ENCODE data around the gene TMSB4X.
A peak's percentile ranks its signal among the peaks of the same experiment; 100 is the strongest.
"Not testable (repeated sequence)": the region's sequence is repeated elsewhere in the genome, so short reads cannot be mapped to it uniquely, and the experiment has no call there.

TMSB4X gene

DNA sequence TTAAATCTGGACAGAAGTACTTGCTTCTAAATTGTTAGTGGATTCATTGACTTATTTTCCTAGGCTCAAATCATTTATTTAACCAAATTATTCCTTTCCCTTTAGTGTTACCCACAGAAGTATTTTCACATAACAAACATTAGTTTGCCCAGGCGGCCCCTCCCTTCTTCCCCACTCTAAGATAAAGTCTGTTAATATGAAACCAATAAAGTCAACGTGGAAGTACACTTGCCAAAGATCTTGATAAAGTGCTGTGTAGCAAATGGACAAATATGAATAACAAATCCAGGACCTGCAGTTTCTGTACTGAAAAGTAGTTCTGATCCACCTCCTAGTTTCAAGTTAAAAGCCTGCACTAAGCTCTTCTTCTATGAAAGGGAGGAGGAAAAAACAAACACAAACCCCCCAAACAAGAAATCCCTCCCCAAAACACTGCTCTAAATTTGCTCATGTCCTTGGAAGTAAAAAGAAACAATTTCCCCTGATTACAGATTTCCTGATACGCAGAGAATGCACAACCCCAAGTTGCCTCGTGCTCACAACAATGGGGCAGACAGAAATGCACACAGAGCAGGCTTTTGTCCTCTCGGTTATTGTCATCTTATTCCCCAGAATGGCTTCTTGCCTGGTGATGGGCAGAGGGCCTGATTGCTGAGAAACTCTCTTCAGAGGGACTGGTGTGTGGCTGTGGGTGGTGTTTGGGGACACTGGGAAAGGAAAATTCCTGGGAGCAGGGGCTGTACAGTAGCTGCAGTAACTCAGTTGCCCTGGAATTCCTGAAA is 23.2 kb downstream of the TMSB4X start:
- no peak for DNase-seq

DNA sequence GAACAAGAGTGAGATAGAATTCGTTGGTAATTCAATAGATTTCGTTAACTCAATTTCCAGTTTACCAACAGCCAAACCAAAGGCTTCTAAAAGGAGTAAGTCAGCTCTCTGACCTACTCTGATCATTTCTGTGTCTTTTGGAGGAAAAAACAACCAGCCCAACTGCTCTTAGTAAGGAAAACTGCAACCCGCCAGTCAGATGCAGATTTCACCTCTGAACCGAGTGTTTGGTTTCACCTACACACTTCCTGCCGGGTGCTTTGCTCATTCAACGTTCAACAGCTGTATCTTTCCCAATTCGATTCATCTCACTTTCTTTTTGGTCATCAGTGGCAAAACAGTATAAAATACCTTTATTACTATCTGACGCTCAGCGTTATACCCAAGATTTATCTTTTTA is 24.5 kb downstream of the TMSB4X start:
- DNase-seq, result peak in 1 of 2 experiments; percentile 66

DNA sequence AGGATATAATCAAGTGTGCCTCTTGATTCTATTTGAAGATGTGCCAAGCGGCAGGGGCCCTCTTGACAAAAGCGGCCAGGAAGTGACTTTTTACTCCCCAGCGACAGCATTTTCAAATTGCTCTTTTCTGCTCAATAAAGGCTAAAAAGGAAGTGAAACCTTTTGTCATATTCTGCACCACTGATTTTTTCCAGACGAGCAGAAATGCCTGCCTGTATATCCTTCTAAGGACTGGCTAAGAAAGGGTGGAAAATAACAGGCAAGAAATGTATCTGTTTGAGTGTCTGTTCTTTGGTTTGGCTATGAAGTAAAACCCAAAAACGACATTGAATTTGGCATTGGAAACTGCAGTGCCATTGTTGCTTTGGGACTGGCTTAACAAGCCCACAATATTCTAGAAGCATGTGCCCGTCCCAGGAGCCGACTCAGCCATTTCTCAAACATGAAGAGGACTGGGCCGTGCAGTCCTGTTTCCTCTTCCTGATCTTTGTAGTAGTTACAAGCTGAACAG is 25.4 kb downstream of the TMSB4X start:
- no peak for DNase-seq

DNA sequence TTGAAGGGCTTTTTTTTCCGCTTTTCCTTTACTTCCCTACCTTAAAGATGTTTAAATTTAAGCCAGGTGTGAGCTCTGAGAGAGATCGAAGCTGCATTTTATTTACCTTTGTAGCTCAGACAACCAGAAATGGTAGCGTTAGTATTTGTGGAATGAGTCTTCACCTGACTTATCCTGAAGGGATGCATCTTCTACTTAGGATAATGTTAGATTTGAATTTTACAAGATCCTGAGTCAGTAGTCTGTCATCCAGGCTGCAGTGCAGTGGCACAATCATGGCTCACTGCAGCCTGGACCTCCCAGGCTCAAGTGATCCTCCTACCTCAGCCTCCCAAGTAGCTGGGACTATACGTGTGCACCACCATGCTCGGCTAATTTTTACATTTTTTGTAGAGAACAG is 26.2 kb downstream of the TMSB4X start:
- no peak for DNase-seq

DNA sequence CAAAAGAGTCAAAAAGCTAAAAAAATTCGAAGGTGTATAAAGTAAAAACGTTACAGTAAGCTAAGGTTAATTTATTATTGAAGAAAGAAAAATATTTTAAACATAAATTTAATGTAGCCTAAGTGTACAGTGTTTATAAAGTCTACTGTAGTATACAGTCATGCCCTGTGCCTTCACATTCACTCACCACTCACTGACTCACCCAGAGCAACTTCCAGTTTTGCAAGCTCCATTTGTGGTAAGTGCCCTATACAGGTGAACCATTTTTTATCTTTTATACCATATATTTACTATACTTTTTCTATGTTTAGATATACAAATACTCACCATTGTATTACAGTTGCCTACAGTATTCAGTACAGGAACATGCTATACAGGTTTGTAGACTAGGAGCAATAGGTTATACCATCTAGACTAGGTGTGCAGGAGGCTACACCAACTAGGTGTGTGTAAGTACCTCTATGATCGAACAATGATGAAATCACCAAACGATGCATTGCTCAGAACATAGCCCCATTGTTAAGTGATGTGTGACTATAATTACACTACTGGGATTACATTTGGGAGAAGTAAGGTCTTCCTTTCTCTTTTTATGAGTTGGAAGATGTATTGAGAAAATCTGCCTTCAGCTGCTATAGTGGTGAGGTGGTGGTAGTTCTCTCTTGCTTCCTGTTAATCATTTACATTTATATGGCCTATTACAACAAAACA is 27.2 kb downstream of the TMSB4X start:
- DNase-seq, result no peak

DNA sequence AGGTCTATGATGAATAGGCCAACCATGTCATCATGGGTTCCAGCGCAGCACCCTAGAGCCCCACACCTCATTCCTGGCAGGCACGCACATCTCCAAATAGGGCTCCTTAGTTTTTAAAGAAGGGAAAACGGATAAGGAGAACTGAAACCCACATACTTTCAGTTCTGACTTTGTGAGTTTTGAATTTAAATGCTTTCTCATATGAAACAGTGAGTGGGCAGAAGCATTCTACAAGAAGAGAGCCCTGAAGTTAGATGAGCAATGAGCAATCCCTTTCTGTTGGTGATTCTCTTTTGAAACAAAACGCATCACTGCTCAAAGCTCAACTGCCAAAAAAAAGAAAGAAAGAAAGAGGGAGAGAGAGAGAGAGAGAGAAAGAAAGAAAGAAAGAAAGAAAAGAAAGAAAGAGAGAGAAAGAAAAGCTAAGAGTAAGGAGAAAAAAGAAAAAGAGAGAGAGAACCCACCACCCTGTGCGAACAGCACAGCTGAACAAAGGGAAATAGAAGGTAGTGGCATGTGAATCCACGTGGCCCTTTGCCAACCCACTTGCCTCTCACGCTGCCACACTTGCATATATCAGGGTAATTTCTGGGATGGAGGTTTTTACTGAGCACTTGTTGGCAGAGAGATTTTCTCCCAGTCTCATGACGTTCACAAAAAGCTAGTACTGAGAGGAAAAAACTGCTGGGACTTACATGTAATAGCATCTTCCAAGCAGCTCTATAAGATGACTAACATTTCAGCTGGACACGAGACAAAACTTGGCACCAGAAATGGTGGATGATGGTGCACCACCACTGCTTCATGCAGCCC is 31.0 kb downstream of the TMSB4X start:
- no peak for DNase-seq

DNA sequence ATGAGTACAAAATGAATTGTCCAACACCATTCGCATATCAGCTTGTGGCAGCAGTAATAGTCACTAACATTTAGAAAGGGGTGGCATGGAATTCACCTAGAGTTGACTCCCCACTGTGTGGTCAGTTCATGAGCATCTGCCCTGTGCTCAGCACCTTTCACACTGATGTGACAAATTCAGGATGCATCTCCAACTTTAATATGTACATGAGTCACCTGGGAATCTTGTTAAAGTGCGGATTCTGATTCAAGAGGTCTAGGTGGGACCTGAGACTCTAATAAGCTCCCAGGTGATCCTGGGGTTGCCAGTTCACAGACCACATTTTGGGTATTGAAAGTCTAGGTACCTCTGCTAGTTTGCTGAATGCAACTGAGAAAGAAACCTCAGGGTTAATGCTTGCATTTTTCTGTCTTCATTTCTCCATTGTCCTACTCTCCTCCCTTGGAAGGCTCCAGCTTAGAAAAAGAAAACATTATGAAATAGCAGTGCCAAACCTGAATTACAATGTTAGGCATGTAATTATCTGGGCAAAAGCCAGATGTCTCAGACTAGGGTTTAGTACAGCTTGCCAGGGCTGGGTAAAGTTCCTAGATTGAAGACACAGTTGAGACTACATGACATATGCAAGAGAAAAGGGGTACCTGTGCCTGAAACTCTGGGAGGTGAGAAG is 32.7 kb downstream of the TMSB4X start:
- DNase-seq, result no peak

DNA sequence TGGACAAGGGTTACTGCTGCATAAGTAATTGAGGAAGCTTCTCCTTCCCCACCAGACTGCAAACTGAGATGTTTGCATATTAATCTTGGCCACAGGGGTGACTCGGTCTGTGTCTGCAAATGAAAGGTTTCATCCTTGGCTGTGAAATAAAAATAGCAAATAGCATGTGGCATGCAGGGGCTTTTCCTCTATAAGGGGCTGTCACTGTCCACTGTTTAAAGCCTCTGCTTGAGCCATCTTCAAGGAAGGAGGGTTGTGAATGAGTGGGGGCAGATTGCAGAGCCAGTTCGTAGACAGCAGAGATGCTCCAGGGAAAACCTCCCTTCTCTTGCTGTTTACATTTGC is 33.3 kb downstream of the TMSB4X start:
- no peak for DNase-seq

DNA sequence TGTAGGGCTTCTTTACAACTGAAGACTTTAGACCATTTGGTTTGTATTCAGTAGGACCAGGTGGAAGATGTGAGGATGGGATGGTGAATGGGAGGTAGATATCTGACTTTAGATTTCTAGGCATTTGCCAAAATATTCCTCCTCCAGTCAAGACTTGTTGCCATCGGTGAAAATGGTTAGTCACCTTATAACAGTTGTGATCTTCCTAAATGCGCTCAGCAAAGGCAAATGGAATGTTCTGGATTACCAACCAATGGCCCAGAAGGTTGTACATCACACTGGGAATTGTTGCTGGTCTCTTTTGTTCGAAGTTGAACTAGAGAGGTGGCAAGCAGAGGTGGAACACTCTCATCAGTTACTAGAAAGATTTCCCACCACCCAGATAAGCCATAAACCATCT is 33.9 kb downstream of the TMSB4X start:
- DNase-seq, result no peak

DNA sequence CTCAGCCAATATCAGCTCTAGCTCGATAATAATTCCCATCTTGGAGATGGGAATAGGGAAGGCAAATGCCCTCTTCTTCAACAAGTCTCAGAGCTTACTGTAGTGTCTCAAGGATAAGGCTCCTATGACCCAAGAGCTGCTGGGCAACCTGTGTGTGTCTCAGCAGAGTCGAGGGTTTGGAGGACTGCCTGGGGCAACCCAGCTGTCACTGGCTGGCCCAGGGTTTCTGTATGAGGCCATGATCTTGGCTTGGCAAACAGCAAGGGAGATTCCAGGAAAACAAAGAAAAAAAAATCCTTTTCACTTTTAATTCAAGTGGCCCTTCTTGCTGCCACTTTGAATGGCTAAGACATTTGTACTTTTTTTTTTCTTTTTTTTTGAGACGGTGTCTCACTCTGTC is 34.4 kb downstream of the TMSB4X start:
- no peak for DNase-seq

DNA sequence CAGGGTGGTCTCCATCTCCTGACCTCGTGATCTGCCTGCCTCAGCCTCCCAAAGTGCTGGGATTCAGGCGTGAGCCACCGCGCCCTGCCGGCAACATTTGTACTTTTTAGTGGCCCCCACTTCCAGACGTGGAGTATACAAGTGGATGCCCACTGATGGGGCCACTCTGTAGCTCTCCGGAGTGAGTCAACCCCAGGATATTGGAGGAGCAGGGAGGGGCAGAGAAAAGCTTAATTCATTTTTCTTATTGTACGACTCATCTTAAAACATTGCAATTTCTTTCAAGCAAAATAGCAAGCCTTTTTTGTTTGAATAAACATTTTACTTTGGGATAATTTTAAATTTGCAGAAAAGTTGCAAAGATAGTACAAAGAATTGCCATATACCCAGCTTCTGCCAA is 34.9 kb downstream of the TMSB4X start:
- no peak for DNase-seq

DNA sequence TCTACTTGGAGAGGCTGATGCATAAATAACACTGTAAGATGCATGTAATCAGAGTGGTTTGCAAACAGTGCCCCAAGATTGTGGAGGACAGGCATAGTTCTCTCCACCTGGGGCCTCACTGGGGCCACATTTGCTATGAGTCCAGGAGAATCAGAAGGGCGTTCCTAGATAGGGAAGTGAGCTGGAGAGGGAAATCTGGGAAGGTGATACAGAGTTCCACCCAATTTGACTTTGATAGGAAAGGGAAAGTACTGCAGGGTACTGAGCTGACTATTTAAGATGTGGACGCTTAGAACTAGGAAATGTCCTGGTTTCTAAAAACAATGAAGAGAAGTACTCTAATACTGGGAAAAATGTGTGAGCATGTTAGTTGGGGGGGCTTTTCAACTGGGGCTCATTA is 35.6 kb downstream of the TMSB4X start:
- DNase-seq, result no peak

DNA sequence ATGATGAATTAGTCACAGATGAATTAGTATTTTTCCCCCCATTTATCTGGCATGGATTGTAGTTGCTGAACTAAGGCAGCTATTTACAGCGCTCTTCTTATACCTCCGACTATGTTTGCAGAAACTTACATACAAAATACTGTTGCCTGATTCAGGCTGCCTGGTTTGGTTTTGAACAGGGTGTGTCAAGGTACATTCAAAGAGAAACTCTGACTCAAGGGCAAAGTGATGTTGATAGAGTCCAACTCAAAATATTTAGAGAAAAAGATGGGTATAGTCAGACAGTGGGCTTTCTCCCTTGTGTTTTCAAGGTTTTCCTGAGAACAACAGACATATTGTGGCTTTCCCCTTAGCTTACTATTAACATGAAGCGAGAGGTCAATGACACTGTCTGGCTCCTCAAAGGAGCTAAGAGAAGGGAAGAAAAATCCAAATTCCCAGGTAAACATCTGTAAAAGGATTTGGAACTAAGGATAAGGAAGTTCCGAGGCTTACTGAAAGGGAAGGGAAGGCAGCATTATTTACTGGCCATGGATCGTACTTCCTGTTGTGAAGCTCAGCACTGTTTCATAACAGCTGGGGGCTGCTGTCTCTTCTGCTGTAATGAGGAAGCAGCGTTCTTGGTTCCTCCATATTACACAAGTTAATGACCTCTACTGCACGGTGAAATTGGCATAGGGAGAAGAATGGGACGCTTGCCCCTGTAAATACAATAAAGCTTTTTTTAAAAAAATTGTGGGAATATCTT is 38.6 kb downstream of the TMSB4X start:
- DNase-seq, result no peak

DNA sequence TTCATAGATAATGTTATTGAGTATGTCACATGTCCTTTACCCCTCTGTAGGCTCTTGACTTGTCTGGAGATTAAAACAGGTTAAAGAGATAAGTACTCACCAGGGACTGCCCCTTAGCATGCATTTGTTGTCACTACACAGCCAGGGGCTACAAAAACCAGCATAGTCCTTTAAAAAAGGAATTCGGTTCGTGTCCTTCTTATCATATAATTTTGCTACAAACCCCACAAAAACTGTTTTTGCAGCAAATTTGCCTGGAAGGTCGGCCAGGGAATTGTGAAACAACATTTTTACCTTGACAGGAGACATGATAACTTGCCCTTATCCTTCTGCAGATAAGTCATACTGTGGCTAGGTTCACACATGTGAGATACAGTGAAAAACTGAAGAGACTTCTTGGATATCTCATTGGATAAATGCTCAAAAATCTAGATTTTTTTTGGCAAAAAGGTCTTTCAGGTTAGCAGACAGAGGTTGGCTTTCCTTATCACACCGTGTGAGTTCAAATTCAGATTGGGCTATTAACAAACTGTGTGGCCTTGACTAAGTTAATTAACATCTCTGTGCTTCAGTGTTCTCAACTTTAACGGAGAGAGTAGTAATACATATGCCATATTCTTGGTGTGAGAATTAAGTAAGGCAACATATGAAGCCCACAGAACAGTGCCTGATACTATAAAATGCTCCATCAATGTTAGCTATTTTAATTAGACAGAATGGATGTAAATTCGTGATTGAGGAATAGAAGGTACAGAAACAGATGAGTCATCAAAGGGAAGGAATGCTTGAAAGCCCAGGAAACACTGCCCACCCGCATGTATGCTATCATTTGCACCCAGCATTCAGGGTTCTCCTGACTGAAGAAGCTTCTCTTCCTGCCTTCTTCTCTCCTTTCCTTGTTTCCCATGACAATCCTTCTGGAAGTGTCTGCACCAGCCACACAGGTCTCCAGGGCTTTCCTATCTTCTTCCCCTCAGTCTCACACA is 39.5 kb downstream of the TMSB4X start:
- no peak for DNase-seq

DNA sequence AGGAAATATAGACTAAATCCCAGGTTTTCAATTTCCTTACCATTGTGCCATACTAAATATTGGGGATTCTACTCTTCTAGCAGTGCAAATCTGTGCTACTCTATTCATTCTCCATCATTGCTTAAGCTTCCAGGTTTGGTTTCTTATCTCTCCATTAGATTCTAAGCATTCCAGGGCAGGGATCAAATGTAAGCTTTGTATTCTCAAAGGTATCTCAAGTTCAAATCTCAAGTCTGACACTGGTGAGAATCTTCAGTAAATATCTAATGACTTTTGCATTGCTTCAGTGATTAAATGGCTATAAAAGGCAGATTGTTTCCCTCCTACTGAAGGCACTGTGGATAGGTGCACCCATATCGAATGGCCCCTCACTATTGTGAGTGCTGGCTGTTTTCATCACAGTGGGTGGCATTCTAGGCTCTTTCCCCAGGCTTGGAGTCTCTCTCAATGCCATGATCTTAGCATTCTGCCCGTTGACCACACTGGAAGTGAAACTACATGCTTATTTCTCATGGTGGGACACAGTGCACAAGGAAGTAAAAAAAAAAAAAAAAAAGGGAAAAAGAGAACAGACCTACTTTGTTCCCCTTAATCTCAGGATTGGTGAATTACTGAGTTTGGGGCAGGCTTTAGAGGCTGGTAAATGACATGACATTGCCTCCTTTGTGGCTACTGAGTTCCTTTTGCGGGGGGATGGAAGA is 40.8 kb downstream of the TMSB4X start:
- no peak for DNase-seq

DNA sequence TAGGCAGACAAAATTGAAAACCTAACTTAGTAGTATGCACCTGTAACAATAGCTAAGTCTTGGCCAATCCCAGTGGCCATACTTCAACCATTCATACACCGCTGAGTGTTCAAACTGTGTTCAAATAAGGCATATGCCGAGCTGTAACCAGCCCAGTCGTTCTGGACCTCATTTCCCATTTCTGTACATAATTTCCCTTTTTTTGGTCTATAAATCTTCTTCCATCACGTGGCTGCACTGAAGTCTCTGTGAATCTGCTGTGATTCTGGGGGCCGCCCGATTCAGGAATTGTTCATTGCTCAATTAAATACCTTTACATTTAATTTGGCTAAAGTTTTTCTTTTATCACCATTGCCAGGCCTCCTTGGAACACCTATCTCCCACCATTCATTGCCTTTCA is 41.8 kb downstream of the TMSB4X start:
- not testable (repeated sequence) for DNase-seq

DNA sequence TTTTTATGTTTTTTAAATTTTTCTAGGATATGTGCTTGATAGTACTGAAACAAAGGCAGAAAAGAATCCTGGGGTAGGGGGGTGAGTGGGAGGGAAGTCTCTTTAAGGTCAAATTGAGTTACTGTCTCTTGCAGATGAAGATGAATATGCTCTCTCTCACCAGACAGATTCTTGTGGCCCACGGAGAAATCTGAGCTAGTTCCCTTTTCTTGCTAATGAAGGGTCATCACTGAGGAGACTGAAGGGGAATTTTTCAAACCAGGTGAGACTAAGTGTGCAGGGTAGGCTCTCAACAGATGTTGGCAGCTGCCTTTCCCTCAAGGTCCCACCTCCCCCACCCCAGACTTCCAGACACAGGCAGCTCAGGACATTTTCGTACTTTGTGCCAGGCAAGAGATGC is 48.0 kb downstream of the TMSB4X start:
- DNase-seq, result no peak

DNA sequence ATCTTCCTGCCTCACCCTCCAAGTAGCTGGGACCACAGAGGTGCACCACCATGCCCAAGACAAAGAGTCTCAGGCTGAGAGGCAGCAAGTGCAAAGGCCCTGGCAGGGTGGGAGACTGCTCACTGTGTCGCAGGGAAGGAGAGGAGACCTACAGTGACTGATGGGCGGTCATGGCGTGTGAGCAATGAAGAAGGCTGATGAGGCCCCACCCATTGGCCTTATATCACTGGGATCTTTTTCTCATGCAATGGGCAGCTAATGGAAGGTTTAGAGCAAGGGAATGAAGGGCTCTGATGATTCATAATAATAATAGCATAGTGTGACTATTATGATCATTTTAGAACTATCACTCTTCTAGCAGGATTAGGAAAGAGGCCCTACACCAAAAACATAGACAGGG is 48.7 kb downstream of the TMSB4X start:
- DNase-seq, result no peak

DNA sequence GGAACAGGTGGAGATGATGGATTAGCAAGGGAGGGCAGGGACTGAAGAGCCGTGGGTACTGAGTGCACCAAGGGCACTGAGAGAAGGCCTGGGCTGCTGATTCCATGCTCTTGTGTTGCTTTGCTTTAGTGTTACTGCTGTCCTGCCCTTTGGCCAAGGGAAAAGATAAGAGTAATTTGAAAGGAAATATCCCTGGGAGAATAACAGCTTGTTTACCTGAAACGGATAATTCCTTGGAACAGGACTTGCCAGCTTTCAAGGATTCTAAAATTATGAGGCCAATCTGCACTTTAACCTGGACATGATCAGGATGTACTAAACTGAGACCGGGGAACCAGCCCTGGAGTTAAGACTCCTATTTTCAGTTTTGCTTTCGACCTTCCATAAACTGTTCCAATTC is 49.1 kb downstream of the TMSB4X start:
- DNase-seq, result no peak

DNA sequence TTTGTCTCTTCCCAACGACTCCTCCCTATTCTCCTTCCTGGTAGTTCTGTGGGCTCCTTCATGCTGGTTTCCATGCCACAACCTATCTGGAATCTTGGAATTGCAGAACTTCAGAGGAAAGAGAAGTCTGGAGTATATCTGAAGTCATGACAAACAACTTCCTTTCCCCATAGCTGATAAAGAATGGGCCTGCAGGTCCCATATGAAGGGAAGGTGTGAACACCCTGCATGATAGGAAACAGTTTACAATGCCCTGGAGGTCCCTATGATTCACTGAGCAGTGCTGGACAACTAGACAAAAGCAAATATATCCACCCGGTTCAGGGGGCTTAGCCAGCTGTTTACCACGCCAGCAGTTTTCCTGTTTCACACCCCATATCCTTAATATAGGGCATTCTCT is 50.1 kb downstream of the TMSB4X start:
- no peak for DNase-seq

Data from activated T-cell treated with anti-CD3 and anti-CD28 coated beads, Interleukin-2, amount 50 U/mL, for 48 hours (primary cell).